Epidermal melanocyte (primary cell): ENCODE data around the gene KLHL20.
A peak's percentile ranks its signal among the peaks of the same experiment; 100 is the strongest.
"Not testable (repeated sequence)": the region's sequence is repeated elsewhere in the genome, so short reads cannot be mapped to it uniquely, and the experiment has no call there.

Experiments used
- DNase-seq: peaks from one replicate; pipeline ENCODE4 v3.0.0; 2011; ENCODE audit warnings: low spot score; ENCODE audit not compliant: insufficient read length

Gene KLHL20, protein sequence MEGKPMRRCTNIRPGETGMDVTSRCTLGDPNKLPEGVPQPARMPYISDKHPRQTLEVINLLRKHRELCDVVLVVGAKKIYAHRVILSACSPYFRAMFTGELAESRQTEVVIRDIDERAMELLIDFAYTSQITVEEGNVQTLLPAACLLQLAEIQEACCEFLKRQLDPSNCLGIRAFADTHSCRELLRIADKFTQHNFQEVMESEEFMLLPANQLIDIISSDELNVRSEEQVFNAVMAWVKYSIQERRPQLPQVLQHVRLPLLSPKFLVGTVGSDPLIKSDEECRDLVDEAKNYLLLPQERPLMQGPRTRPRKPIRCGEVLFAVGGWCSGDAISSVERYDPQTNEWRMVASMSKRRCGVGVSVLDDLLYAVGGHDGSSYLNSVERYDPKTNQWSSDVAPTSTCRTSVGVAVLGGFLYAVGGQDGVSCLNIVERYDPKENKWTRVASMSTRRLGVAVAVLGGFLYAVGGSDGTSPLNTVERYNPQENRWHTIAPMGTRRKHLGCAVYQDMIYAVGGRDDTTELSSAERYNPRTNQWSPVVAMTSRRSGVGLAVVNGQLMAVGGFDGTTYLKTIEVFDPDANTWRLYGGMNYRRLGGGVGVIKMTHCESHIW

DNA sequence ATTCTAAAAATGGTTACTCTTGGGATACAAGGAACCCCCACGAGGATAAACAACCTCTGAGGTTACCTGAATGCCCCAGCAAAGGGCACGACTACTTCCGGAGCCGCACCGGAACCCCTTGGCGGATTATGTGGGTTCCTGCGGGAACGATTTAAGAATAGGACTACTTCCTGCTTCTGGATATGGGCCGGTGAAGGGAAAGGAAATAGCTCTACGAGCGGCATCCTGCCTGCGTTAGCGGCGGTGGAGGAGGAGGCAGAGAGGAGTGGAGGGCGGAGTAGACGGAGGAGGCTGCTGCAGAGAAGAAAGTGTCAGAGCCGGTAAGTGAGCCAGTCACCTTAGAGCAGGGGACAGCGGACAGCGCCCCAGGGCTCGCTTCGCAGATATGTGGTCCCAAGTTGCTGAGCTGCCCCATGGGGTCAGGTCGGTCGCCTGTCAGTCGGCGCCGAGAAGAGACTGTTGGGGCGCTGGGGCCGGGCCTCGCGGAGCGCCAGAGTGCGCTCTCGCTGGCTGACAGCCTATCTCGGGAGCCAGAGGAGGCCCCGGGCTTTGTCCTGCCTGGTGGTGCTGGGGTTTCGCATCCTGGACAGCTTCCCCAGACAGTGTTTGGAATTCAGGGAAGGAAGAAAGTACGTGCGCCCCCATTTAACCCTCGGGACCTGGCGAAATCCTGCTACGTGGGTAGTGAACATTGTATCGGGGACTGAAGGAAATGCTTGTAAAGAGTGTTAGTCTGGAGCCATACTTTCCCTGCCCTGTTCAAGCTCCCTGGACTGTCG lies at the start of gene KLHL20:
Gene KLHL20 (plus strand): TSS at position 223 of the 779 bp plus-strand sequence. CDS start 1,063 bp downstream, outside the sequence.
- DNase-seq, result peak; percentile 78

- DNase-seq, result no peak
These were observed 48.1 kb upstream of the KLHL20 start for GRCh38 chr1:173666646-173667045.

- peak; percentile 30 for DNase-seq
These were observed 45.3 kb upstream of the KLHL20 start, which contains the start of gene ANKRD45 for GRCh38 chr1:173669491-173669941. ANKRD45 (minus strand) TSS chr1:173669851; CDS start chr1:173659418, 10,433 bp downstream.

DNA sequence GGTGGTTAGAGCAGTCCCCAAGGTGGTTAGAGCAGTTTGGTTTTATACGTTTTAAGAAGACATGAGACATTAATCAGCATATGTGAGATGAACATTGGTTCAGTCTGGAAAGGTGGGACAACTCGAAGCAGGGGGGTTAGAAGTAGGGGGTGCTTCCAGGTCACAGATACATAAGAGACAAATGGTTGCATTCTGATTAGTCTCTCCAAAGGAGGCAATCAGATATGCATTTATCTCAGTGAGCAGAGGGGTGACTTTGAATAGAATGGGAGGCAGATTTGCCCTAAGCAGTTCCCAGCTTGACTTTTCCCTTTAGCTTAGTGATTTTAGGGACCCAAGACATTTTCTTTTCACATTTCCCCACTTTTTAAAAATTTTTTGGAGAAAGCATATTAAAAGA lies 40.3 kb upstream of the KLHL20 start:
- DNase-seq, result not testable (repeated sequence)

DNA sequence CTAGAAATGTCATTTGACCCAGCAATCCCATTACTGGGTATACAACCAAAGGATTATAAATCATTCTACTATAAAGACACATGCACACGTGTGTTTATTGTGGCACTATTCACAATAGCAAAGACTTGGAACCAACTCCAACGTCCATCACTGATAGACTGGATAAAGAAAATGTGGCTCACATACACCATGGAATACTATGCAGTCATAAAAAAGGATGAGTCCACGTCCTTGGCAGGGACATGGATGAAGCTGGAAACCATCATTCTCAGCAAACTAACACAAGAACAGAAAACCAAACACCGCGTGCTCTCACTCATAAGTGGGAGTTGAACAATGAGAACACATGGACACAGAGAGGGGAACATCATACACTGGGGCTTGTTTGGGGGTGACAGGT lies 34.6 kb upstream of the KLHL20 start:
- not testable (repeated sequence) for DNase-seq

DNA sequence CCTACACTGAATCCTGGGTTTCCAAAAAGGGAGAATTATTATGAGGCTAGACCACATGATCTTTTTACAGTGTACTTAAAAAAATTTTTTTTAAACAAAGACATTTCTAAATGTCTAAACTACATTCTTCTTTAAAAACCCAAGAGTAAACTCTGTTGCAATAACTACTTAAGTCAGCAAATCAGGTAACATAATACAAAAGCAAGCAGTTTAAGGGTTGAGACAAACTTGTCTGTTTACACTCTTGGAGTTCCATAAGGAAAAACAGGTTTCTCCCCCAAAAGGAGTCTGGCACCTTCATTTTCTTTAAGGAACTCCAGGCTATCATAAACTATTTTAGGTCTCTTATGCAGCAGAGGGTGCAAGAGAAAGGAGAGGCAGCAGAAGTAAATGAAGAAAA lies 32.6 kb upstream of the KLHL20 start:
- no peak for DNase-seq

DNA sequence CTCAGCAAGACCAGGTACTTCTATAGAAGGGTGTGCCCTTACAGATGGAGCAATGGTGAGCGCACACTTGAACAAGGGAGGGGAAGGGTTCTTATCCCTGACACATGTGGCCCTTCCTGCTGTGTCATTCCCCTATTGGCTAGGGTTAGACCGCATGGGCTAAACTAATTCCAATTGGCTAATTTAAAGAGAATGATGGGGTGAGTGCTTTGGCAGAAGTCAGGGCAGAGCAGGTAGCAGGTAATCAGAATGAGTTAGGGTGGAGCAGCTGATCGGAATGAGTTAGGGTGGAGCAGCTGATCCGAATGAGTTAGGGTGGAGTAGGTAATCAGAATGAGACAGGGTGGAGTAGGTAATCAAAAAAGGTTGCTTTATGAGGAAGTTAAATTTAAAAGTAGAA lies 30.9 kb upstream of the KLHL20 start:
- DNase-seq, result not testable (repeated sequence)

DNA sequence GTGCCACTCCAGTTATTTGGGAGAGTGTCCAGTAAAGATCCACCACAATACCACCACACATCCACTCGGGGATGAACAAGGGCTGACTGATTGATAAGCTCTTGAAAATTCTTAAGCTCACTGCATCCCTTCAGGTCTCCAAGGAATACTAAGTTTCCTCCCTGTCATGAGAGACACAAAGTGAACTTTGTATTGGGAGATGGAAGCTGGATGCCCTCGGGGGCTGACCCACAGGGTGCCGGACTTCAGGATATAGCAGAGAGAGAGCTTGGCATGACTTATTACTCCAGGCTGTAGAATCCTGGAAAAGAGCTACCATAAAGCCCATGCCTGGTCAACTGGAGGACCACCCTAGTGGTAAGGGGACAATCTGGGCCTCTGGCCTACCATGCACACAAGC lies 29.7 kb upstream of the KLHL20 start:
- DNase-seq, result not testable (repeated sequence)

- DNase-seq, result no peak
These were observed 26.5 kb upstream of the KLHL20 start for GRCh38 chr1:173688300-173688699.

DNA sequence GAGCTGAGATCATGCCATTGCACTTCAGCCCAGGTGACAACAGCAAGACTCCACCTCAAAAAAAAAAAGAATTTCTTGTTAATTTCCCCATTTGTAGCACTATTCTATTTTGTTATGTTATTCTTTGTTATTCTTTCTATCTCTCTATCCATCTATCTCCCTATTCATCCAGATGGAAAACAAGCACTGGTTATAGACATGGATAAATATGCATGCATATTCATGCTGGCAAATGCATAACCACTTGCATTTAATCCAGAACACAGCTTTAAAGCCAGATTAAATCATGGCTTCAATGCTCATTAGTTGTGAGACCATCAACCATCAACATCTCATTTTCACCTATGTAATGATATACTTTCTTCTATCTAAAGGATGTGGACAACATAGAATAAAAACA lies 21.5 kb upstream of the KLHL20 start:
- no peak for DNase-seq

DNA sequence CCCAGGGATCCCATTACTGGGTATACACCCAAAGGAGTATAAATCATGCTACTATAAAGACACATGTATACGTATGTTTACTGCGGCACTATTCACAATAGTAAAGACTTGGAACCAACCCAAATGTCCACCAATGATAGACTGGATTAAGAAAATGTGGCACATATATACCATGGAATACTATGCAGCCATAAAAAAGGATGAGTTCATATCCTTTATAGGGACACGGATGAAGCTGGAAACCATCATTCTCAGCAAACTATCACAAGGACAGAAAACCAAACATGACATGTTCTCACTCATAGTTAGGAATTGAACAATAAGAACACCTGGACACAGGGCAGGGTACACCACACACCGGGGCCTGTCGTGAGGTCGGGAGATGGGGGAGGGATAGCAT lies 13.5 kb upstream of the KLHL20 start:
- not testable (repeated sequence) for DNase-seq

GRCh38 chr1:173702736-173703135 lies 12.0 kb upstream of the KLHL20 start:
- no peak for DNase-seq

- DNase-seq, result no peak
These were observed 9.7 kb upstream of the KLHL20 start for GRCh38 chr1:173705117-173705516.

- no peak for DNase-seq
These were observed 6.0 kb upstream of the KLHL20 start for GRCh38 chr1:173708787-173709186.

GRCh38 chr1:173714441-173714758 lies 381 bp upstream of the KLHL20 start:
- DNase-seq, result no peak

DNA sequence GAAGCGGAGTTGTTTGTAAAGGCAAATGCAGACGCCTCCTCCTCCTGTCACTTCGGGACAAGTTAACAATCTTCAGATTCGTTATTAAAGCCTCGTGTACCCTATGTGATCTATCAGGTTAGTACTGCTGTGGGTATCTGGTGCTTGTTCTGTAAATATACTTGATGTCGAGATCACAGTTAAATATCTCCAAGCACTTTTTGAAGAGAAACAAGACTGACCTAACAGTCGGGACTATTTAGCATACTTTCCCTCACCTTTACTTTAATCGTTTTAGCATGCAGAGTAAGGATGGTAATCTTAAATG lies 710 bp downstream of the KLHL20 start:
- DNase-seq, result no peak

DNA sequence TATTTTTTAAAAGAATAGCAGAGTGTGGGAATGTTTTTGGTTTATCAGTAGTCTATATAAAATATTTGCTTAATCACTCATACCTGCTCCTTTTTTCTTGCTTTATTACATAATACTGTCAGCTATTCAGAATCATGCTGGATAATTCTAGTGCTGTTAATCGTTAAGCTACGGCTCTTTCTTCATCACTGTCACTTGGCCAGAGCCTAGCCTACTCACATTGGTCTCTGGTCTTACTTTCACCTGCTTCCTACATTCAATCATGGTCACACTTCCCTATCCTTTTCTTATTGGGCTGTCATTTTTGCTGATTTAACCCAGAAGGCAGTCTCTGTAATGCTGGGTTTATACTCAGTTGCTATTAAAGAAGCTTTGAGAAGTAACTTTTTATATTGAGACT lies 2.5 kb downstream of the KLHL20 start:
- no peak for DNase-seq

DNA sequence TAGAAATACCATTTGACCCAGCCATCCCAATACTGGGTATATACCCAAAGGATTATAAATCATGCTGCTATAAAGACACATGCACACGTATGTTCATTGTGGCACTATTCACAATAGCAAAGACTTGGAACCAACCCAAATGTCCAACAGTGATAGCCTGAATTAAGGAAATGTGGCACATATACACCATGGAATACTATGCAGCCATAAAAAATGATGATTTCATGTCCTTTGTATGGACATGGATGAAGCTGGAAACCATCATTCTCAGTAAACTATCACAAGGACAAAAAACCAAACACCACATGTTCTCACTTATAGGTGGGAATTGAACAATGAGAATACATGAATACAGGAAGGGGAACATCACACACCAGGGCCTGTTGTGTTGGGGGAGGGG lies 16.6 kb downstream of the KLHL20 start:
- not testable (repeated sequence) for DNase-seq

DNA sequence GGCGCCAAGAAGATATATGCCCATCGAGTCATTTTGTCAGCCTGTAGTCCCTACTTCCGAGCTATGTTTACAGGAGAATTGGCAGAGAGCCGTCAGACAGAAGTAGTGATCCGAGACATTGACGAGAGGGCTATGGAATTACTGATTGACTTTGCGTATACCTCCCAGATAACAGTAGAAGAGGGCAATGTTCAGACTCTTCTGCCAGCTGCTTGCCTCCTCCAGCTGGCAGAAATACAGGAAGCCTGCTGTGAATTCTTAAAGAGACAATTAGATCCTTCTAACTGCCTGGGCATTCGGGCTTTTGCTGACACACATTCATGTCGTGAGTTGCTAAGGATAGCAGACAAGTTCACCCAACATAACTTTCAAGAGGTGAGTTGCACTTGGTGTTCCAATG lies 19.1 kb downstream of the KLHL20 start:
- no peak for DNase-seq

GRCh38 chr1:173736104-173736503 lies 21.3 kb downstream of the KLHL20 start:
- not testable (repeated sequence) for DNase-seq

- no peak for DNase-seq
These were observed 27.6 kb downstream of the KLHL20 start for GRCh38 chr1:173742203-173742886.

GRCh38 chr1:173744651-173745050 lies 29.9 kb downstream of the KLHL20 start:
- no peak for DNase-seq
